Measurements from ENCODE around the gene BEST3. TPM values are rescaled to one million over a fixed set of nuclear protein-coding genes. Genes with fewer than 3 reads are reported as not detected.

BEST3 gene
- polyA plus RNA-seq, 1 experiment, result 0.14 TPM

DNA sequence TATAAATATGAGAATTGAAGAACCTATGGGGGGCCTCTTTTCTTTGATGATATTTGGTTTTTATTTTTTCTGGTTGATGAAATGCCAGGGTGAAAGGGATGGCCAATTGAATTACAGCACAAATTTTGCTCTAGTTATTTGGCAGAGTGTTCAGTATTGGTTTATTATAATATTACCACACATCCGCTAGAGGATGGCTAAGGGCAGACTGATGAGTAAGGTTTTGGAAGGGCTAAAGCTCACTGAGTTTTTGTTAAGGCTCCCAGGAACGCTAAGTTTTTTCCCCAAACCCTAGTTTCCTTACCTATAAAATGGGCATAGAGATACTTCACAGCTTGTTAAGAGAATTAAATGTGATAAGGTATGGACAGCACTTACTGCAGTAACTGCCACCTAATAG is 54.1 kb downstream of the BEST3 start:
- H3K4me3 ChIP-seq (ENCODE audit: low read depth, low read length), result no peak overlapping the region
- POLR2A ChIA-PET, result no interaction called here
- H3K9me3 ChIP-seq (ENCODE audit: control insufficient read depth, insufficient read depth, low read length), result no peaks in the 10 kb centered on the region
- DNase-seq (ENCODE audit: low read depth, low spot score), result no peak
- CTCF ChIA-PET, result interaction anchor here (0.6 to 1.4 kb wide), 2 partner anchors 10 to 20 kb away, joined by 3 to 4 read pairs; no protein-coding TSS in a partner anchor
- TF ChIP-seq CTCF (IDR thresholded peaks at IDR 0.05; ENCODE audit: low read depth, low read length), result no peak
- H3K27me3 ChIP-seq (ENCODE audit: control insufficient read depth, insufficient read depth, low read length), result no peaks in the 10 kb centered on the region
- H3K27ac ChIP-seq (ENCODE audit: low read depth, low read length), result no peak overlapping the region

- no peak overlapping the region for H3K27ac ChIP-seq (ENCODE audit: low read depth, low read length)
- ChIA-PET CTCF (interaction anchor here (0.5 to 1.4 kb wide), 3 partner anchors 10 to 258 kb away, joined by 3 to 5 read pairs (median 4); no protein-coding TSS in a partner anchor), POLR2A (no interaction called here)
- H3K27me3 ChIP-seq (ENCODE audit: control insufficient read depth, insufficient read depth, low read length), result no peaks in the 10 kb centered on the region
- H3K9me3 ChIP-seq (ENCODE audit: control insufficient read depth, insufficient read depth, low read length), result no peaks in the 10 kb centered on the region
- no peak for DNase-seq (ENCODE audit: low read depth, low spot score)
- no peak for TF ChIP-seq CTCF (IDR thresholded peaks at IDR 0.05; ENCODE audit: low read depth, low read length)
- no peak overlapping the region for H3K4me3 ChIP-seq (ENCODE audit: low read depth, low read length)
These were observed 54.6 kb downstream of the BEST3 start for GRCh38 chr12:69644511-69644910.

DNA sequence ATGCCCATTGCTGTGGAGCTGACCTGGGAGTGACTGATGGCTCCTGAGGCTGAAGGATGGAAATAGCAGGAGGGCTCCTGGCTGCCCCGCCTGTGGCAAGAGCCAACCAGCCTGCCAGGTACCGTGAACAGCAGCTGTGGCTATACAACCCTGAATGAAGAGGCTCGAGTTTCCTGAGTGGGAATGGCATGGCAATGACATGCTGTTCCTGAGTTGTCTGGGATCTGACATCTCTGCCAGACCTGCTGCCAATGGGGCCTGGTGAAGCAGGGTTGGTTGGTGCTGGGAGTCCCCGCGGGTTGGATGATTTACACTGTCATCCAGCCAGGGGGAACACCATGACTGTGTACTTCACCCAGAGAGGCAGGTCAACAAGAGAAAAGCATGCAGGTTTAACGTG is 56.6 kb downstream of the BEST3 start:
- Histone ChIP-seq H3K27ac (ENCODE audit: low read depth, low read length) (no peak overlapping the region), H3K27me3 (ENCODE audit: control insufficient read depth, insufficient read depth, low read length) (no peaks in the 10 kb centered on the region), H3K9me3 (ENCODE audit: control insufficient read depth, insufficient read depth, low read length) (no peaks in the 10 kb centered on the region), H3K4me3 (ENCODE audit: low read depth, low read length) (no peak overlapping the region)
- ChIA-PET CTCF (interaction anchor here (4.6 kb wide), 1 partner anchor 285 kb away, joined by 127 read pairs; no protein-coding TSS in a partner anchor), POLR2A (no interaction called here)
- TF ChIP-seq CTCF (IDR thresholded peaks at IDR 0.05; ENCODE audit: low read depth, low read length), result no peak
- no peak for DNase-seq (ENCODE audit: low read depth, low spot score)

DNA sequence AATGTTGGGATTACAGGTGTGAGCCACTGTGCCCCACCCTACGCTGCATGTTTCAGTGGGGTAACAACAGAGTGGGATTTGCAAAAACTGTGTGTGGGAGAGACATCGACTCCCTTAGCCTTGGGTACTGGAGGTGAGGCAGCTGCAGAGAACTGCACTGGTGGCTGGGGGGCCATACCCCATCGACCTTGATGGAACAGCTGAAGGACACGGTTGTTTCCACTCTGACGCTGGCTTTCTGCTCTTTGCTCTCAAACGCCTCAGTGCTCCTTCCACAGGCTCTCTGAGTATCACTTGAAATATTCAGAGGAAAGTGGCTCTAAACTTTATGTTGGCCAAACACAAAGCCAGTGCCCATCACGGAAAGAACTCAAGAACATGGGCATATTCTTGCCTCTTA is 57.6 kb downstream of the BEST3 start:
- H3K9me3 ChIP-seq (ENCODE audit: control insufficient read depth, insufficient read depth, low read length), result no peaks in the 10 kb centered on the region
- POLR2A ChIA-PET, result no interaction called here

More for the DNA sequence above, 57.6 kb downstream of the BEST3 start:
- no peak for DNase-seq (ENCODE audit: low read depth, low spot score)
- no peaks in the 10 kb centered on the region for H3K27me3 ChIP-seq (ENCODE audit: control insufficient read depth, insufficient read depth, low read length)
- CTCF ChIA-PET, result interaction anchor here (4.6 kb wide), 1 partner anchor 284 kb away, joined by 127 read pairs; no protein-coding TSS in a partner anchor
- H3K27ac ChIP-seq (ENCODE audit: low read depth, low read length), result no peak overlapping the region
- H3K4me3 ChIP-seq (ENCODE audit: low read depth, low read length), result no peak overlapping the region
- no peak for TF ChIP-seq CTCF (IDR thresholded peaks at IDR 0.05; ENCODE audit: low read depth, low read length)

Data from AG04450 (cell line).